ENCODE data around the gene DCK.

GRCh38 chr4:70976252-70976651, 17.2 kb upstream of the DCK start:
- no peak for TF ChIP-seq POLR2A (IDR thresholded peaks at IDR 0.05)
- TF ChIP-seq, protein P1, sequence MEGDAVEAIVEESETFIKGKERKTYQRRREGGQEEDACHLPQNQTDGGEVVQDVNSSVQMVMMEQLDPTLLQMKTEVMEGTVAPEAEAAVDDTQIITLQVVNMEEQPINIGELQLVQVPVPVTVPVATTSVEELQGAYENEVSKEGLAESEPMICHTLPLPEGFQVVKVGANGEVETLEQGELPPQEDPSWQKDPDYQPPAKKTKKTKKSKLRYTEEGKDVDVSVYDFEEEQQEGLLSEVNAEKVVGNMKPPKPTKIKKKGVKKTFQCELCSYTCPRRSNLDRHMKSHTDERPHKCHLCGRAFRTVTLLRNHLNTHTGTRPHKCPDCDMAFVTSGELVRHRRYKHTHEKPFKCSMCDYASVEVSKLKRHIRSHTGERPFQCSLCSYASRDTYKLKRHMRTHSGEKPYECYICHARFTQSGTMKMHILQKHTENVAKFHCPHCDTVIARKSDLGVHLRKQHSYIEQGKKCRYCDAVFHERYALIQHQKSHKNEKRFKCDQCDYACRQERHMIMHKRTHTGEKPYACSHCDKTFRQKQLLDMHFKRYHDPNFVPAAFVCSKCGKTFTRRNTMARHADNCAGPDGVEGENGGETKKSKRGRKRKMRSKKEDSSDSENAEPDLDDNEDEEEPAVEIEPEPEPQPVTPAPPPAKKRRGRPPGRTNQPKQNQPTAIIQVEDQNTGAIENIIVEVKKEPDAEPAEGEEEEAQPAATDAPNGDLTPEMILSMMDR (IDR thresholded peaks at IDR 0.05), result no peak
